Neural cell (in vitro differentiated cells): ENCODE results near the gene CENPP. TPM values are rescaled to one million over a fixed set of nuclear protein-coding genes. Genes with fewer than 3 reads are reported as not detected.

Experiments used
- H2AFZ ChIP-seq: fragments of 200-600, 300-800 bp; sonication (generic), shearing (Covaris generic); 2 replicates; pipeline ENCODE4 v1.6.0; 2014; ENCODE audit warnings: low read depth, mild to moderate bottlenecking, antibody characterized with exemption, low read length, moderate library complexity
- H3F3A ChIP-seq: fragments of 200-600 bp; shearing (Covaris generic); 2 replicates; pipeline ENCODE4 v1.6.1; 2016; ENCODE audit warnings: mild to moderate bottlenecking, moderate library complexity, mixed read lengths, antibody characterized with exemption, low read length; ENCODE audit not compliant: insufficient read depth, poor library complexity, severe bottlenecking
- H3K27ac ChIP-seq: fragments of 200-600, 300-800 bp; sonication (generic), shearing (Covaris generic); 2 replicates; pipeline ENCODE4 v1.5.1; 2014; ENCODE audit warnings: mild to moderate bottlenecking, low read length, moderate library complexity
- H3K27me3 ChIP-seq: fragments of 300-800, 200-600 bp; sonication (generic), shearing (Covaris generic); 2 replicates; pipeline ENCODE4 v1.6.0; 2014; ENCODE audit warnings: mild to moderate bottlenecking, low read depth, low read length, moderate library complexity; ENCODE audit not compliant: insufficient read depth
- H3K36me3 ChIP-seq: fragments of 300-800, 200-600 bp; sonication (generic), shearing (Covaris generic); 2 replicates; pipeline ENCODE4 v1.5.1; 2014; ENCODE audit warnings: mild to moderate bottlenecking, antibody characterized with exemption, low read length, moderate library complexity; ENCODE audit not compliant: insufficient read depth
- H3K4me2 ChIP-seq: fragments of 300-800, 200-600 bp; sonication (generic), shearing (Covaris generic); 2 replicates; pipeline ENCODE4 v1.6.0; 2014; ENCODE audit warnings: mild to moderate bottlenecking, low read length
- H3K4me3 ChIP-seq: fragments of 300-800, 200-600 bp; sonication (generic), shearing (Covaris generic); 2 replicates; pipeline ENCODE4 v1.5.1; 2014; ENCODE audit warnings: mild to moderate bottlenecking, low read length, moderate library complexity
- H3K79me2 ChIP-seq: fragments of 200-600 bp; shearing (Covaris generic); replicated peaks from 2 replicates; pipeline ENCODE4 v1.6.0; 2014; ENCODE audit warnings: mild to moderate bottlenecking, low read length, moderate library complexity; ENCODE audit not compliant: insufficient read depth
- H3K9ac ChIP-seq: fragments of 300-800, 200-600 bp; sonication (generic), shearing (Covaris generic); 2 replicates; pipeline ENCODE4 v1.6.1; 2016; ENCODE audit warnings: mild to moderate bottlenecking, low read length, mixed read lengths
- H3K9me2 ChIP-seq: fragments of 200-600 bp; shearing (Covaris generic); 2 replicates; pipeline ENCODE4 v1.6.1; 2016; ENCODE audit warnings: mild to moderate bottlenecking, low read length, mixed read lengths; ENCODE audit not compliant: insufficient read depth
- H3K9me3 ChIP-seq: fragments of 200-600, 300-800 bp; sonication (generic), shearing (Covaris generic); 2 replicates; pipeline ENCODE4 v1.6.1; 2016; ENCODE audit warnings: mild to moderate bottlenecking, mixed run types, low read length, moderate library complexity, mixed read lengths
- H4K20me1 ChIP-seq: fragments of 200-600 bp; shearing (Covaris generic); 2 replicates; pipeline ENCODE4 v1.6.1; 2016; ENCODE audit warnings: mild to moderate bottlenecking, mixed run types; ENCODE audit not compliant: insufficient read depth
- CTCF ChIP-seq: fragments of 450-650 bp; IDR thresholded peaks from 2 replicates; pipeline ENCODE4 v1.5.1; 2014; ENCODE audit warnings: antibody characterized with exemption, mild to moderate bottlenecking, moderate library complexity; ENCODE audit not compliant: poor library complexity, severe bottlenecking
- EP300 ChIP-seq: fragments of 450-650 bp; conservative IDR thresholded peaks from 2 replicates; pipeline ENCODE4 v1.6.1; 2014; ENCODE audit warnings: antibody characterized with exemption, mild to moderate bottlenecking, moderate library complexity; ENCODE audit not compliant: poor library complexity, severe bottlenecking
- EZH2 ChIP-seq: fragments of 200-600, 300-800 bp; shearing (Covaris generic), sonication (generic); IDR thresholded peaks from 2 replicates; pipeline ENCODE4 v1.6.1; 2014; ENCODE audit warnings: antibody characterized with exemption, low read length, borderline replicate concordance, mild to moderate bottlenecking; ENCODE audit not compliant: insufficient read depth, poor library complexity, severe bottlenecking
- MXI1 ChIP-seq: fragments of 450-650 bp; conservative IDR thresholded peaks from 2 replicates; pipeline ENCODE4 v1.6.1; 2014; ENCODE audit warnings: antibody characterized with exemption, mild to moderate bottlenecking; ENCODE audit not compliant: poor library complexity, severe bottlenecking
- POLR2AphosphoS5 ChIP-seq: IDR thresholded peaks from 2 replicates; pipeline ENCODE4 v1.6.1; 2012
- RAD21 ChIP-seq: fragments of 450-650 bp; conservative IDR thresholded peaks from 2 replicates; pipeline ENCODE4 v1.6.1; 2014; ENCODE audit warnings: antibody characterized with exemption, mild to moderate bottlenecking, moderate library complexity
- REST ChIP-seq: IDR thresholded peaks from 2 replicates; pipeline ENCODE4 v1.6.1; 2012; ENCODE audit warnings: borderline replicate concordance
- SMC3 ChIP-seq: fragments of 450-650 bp; conservative IDR thresholded peaks from 2 replicates; pipeline ENCODE4 v1.6.1; 2014; ENCODE audit warnings: antibody characterized with exemption, mild to moderate bottlenecking, moderate library complexity; ENCODE audit not compliant: poor library complexity
- TAF1 ChIP-seq: IDR thresholded peaks from 2 replicates; pipeline ENCODE4 v1.6.1; 2012; ENCODE audit warnings: low read depth
- polyA plus RNA-seq: library from polyadenylated mRNA; depleted of rRNA; stranded (reverse); fragments of >200 nt; gene quantifications from 2 replicates; pipeline ENCODE4 v1.2.3, GENCODE V29; 2014

The CENPP gene
- polyA plus RNA-seq, 1 donor from 2014 or later = 5.0 TPM

GRCh38 chr9:92350740-92351133 lies 25.0 kb downstream of the CENPP start:
- Histone ChIP-seq H3K27ac (no peak overlapping the region), H3K4me2 (no peak overlapping the region)

GRCh38 chr9:92353051-92353450 lies 27.3 kb downstream of the CENPP start:
- Histone ChIP-seq H3K4me2 (no peak overlapping the region), H4K20me1 (no peaks in the 10 kb centered on the region)
- no peak for TF ChIP-seq EZH2
- TF ChIP-seq MXI1 = no peak
- TF ChIP-seq TAF1 = no peak
- TF ChIP-seq CTCF = no peak
- no peak for TF ChIP-seq RAD21
- no peak for TF ChIP-seq SMC3
- TF ChIP-seq POLR2AphosphoS5 = no peak
- no peak for TF ChIP-seq EP300

More at GRCh38 chr9:92350740-92351133, 25.0 kb downstream of the CENPP start:
- TF ChIP-seq EZH2 = no peak
- no peak for TF ChIP-seq REST
- no peak for TF ChIP-seq CTCF
- TF ChIP-seq RAD21 = no peak
- no peak for TF ChIP-seq TAF1
- no peak for TF ChIP-seq MXI1
- no peak for TF ChIP-seq SMC3
- no peak for TF ChIP-seq EP300
- no peak for TF ChIP-seq POLR2AphosphoS5
- no peaks in the 10 kb centered on the region for H3K27me3 ChIP-seq
- no peaks in the 10 kb centered on the region for H3F3A ChIP-seq
- no peak overlapping the region for H3K9ac ChIP-seq
- no peaks in the 10 kb centered on the region for H4K20me1 ChIP-seq
- H3K36me3 ChIP-seq = no peaks in the 10 kb centered on the region
- H2AFZ ChIP-seq = no peak overlapping the region
- no peaks in the 10 kb centered on the region for H3K9me3 ChIP-seq
- H3K79me2 ChIP-seq = no peaks in the 10 kb centered on the region
- H3K4me3 ChIP-seq = no peak overlapping the region
- no peaks in the 10 kb centered on the region for H3K9me2 ChIP-seq

More at GRCh38 chr9:92353051-92353450, 27.3 kb downstream of the CENPP start:
- no peak overlapping the region for H2AFZ ChIP-seq
- no peaks in the 10 kb centered on the region for H3K79me2 ChIP-seq
- no peaks in the 10 kb centered on the region for H3K27me3 ChIP-seq
- H3K9me3 ChIP-seq = no peaks in the 10 kb centered on the region
- H3K9ac ChIP-seq = no peak overlapping the region
- H3K27ac ChIP-seq = no peak overlapping the region
- no peaks in the 10 kb centered on the region for H3K9me2 ChIP-seq
- H3F3A ChIP-seq = no peaks in the 10 kb centered on the region
- H3K36me3 ChIP-seq = no peaks in the 10 kb centered on the region
- H3K4me3 ChIP-seq = no peak overlapping the region
